AG09309 (cell line): ENCODE data around the gene SCYGR6.

Experiments used
- DNase-seq: peaks from one replicate; pipeline ENCODE4 v3.0.0-alpha.2; 2010; ENCODE audit warnings: low read depth
- H3K4me3 ChIP-seq: 2 replicates; pipeline ENCODE4 v1.5.1; 2011; ENCODE audit warnings: mild to moderate bottlenecking, low read depth, low read length, moderate library complexity; ENCODE audit not compliant: control insufficient read depth
- TF ChIP-seq, protein P1 (sequence below): IDR thresholded peaks from 2 replicates; pipeline ENCODE4 v1.5.1; 2011; ENCODE audit warnings: mild to moderate bottlenecking, low read depth, low read length, inconsistent platforms; ENCODE audit not compliant: insufficient read depth, control insufficient read depth; ENCODE audit errors: missing control alignments

The SCYGR6 gene, protein sequence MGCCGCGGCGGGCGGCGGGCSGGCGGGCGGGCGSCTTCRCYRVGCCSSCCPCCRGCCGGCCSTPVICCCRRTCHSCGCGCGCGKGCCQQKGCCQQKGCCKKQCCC

DNA sequence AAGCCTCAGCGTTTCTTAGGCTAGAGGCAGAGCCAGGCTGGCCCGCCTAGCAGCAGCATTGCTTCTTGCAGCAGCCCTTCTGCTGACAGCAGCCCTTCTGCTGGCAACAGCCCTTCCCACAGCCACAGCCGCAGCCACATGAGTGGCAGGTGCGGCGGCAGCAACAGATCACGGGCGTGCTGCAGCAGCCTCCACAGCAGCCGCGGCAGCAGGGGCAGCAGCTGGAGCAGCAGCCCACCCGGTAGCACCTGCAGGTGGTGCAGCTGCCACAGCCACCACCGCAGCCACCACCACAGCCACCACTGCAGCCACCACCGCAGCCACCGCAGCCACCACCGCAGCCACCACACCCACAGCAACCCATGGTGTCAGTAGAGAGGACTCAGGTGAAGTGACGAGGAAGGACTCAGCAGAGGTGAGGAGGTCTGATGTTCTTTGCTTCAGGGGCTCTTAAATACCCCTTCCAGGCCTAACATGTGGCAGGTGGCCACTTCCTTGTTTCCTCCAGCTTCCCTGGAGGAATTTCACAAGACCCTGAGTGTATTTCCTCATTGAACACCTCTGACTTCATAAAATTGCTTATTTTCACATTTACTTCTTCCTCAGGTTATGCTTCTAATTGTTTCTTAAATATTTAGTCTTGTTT lies at the start of gene SCYGR6:
SCYGR6 (minus strand) TSS at position 364 of the 646 bp plus-strand sequence; CDS start at position 364, 0 bp downstream.
- TF ChIP-seq, protein P1, sequence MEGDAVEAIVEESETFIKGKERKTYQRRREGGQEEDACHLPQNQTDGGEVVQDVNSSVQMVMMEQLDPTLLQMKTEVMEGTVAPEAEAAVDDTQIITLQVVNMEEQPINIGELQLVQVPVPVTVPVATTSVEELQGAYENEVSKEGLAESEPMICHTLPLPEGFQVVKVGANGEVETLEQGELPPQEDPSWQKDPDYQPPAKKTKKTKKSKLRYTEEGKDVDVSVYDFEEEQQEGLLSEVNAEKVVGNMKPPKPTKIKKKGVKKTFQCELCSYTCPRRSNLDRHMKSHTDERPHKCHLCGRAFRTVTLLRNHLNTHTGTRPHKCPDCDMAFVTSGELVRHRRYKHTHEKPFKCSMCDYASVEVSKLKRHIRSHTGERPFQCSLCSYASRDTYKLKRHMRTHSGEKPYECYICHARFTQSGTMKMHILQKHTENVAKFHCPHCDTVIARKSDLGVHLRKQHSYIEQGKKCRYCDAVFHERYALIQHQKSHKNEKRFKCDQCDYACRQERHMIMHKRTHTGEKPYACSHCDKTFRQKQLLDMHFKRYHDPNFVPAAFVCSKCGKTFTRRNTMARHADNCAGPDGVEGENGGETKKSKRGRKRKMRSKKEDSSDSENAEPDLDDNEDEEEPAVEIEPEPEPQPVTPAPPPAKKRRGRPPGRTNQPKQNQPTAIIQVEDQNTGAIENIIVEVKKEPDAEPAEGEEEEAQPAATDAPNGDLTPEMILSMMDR = no peak
- no peak within 1 kb of the TSS for H3K4me3 ChIP-seq
- no peak for DNase-seq

DNA sequence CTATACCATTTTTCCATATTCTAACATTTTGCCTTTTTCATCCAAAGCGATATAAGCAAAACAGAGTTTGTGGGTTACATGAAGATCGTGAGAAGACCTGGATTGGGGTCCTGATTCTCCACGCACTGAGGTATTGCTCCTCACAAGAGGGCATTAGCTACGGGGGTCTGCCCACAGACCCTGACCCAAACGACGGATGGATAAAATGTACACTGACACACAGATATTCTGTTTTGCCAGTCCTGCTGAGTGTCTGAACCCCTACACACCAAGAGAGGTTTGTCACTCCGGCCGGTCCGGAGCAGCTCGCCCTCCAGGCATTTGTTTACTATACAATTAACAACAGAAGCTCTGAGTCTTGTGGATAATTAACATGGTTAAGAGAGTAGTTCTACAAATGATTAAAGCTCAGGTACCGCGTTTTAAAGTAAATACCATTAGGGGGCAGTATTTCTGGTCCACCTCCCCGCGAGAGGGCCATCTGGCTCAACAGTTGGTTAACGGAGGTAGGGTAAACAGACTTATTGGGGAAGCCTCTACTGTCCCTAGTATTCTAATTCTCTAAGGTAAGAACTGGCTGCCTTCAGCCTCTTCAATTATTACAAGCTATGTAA lies 49.6 kb upstream of the SCYGR6 start:
- DNase-seq = no peak
- H3K4me3 ChIP-seq = no peak overlapping the region
- TF ChIP-seq, protein P1 = peak; percentile 16

DNA sequence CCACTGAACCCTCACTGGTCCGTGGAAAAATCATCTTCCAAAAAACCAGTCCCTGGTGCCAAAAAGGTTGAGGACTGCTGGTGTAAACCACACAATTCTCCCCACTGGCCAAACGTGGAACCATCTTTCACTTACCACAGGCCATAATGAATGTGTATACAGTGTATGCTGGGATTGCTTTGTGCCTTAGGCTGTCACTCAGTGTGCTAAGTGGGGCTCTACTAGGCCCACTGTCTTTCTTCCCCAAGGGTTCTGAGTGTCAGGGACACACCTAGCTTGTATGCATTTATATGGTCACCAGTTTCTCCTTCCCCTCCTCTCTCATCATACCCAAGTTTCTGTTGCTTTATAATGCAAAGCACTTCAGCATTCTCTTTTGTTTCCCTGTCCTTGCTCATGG lies 48.4 kb upstream of the SCYGR6 start:
- no peak for DNase-seq
- TF ChIP-seq, protein P1 = no peak

DNA sequence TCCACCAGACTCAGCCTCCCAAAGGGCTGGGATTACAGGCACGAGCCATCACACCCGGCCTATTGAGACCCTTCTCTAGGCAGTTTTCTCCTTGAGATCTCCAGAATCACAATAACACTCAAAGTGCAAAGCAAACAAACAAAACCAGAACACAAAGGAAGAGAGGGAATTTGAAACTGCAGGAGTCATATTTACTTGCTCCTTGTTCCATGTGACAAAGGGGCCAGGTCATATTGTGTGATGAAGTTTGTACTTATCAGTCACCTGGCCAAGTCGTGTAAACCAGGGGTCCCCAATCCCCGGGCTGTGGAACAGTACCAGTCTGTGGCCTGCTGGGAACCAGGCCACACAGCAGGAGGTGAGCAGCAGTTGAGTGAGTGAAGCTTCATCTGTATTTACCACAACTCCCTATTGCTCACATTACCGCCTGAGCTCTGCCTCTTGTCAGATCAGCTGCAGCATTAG lies 47.7 kb upstream of the SCYGR6 start:
- no peak for DNase-seq
- TF ChIP-seq, protein P1 = no peak

More for the DNA sequence above, 48.4 kb upstream of the SCYGR6 start:
- no peak overlapping the region for H3K4me3 ChIP-seq

DNA sequence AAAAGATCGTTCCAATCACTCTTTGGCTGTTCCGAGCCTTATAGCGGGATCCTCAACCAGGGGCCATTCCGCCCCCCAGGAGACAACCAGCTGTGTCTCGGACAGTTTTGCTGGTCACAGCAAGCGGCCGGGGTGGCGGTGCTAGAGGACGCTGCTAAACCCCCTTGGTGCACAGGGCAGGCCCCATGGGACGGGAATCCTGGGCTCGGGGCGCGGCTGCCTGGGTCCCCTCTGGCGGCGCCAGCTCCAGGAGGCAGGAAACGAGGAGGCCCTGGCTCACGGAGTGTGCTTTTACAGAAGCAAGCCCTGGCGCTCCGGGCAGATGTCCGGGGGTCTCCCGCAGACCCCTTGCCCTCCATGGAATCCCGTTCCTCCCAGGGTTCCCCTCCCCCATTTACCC lies 43.3 kb upstream of the SCYGR6 start:
- no peak for DNase-seq
- H3K4me3 ChIP-seq = no peak overlapping the region
- TF ChIP-seq, protein P1 = no peak

More for the DNA sequence above, 47.7 kb upstream of the SCYGR6 start:
- H3K4me3 ChIP-seq = no peak overlapping the region

DNA sequence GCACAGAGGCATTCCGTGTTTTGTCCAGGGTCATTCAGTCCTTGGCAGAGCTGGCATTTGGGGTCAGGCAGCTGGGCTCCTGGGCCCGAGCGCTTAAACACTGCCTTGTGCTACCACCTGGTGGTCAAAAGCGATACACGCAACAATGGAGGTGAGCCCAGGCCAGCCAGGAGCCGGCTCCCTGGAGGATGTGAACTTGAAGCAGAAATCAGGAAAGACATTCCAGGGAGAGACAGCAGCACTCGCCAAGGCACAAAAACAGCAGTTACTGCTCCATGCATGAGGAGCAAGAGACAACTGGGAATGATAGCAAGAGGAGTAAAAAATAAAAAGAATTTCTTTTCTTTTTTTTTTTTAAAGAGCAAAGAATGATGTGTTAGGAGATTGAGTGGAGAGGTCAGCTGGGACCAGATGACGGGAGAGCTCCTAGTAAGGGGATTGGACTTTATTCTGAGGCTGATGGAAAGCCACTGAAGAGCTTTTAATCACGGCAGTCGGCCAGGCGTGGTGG lies 41.9 kb upstream of the SCYGR6 start:
- peak; percentile 11 for DNase-seq
- H3K4me3 ChIP-seq = no peak overlapping the region
- TF ChIP-seq, protein P1 = peak; percentile 87
